Brain pericyte (primary cell): Measurements from ENCODE around the gene MTHFD1.
A peak's percentile ranks its signal among the peaks of the same experiment; 100 is the strongest.

Experiments used
- DNase-seq: peaks from one replicate; pipeline ENCODE4 v3.0.0-alpha.2; 2012; ENCODE audit warnings: low read depth, low spot score

The MTHFD1 gene

GRCh38 chr14:64407329-64407728 lies 19.2 kb downstream of the MTHFD1 start:
- DNase-seq = no peak

DNA sequence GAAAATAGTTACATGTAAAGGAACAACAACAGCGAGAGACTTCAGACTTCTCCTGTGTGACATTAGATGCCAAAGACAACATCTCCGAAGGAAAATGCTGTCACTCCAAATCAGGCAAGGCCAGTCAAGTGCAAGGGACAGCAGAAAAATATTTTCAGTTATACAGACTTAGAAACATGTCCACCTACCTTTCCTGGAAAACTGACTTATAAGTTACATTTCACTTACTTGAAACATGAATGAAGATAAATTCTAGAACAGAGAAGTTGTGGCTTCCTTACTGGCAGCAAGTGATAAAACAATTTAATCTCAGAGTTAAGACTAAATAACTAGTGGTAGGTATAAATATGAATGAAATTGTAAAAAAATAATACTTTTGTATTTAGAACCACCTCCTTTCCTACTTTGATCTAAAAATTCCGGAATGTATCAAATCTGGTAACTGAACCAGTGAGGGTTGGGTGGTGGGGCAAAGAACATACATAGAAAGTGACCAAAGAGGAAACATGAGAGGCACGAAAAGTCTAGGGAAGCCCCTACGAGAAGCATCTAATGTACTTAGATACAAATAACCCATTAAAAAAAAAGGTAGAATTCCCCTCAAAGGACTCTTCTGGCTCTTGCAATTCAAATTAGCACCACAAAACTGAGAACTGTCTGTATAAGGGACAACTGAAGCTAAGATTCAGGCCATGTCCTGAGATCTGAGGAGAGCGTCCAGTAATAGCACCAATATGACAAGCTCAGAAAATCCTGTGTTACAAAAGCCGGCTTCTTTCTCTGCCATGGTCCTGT lies 21.2 kb downstream of the MTHFD1 start:
- no peak for DNase-seq

DNA sequence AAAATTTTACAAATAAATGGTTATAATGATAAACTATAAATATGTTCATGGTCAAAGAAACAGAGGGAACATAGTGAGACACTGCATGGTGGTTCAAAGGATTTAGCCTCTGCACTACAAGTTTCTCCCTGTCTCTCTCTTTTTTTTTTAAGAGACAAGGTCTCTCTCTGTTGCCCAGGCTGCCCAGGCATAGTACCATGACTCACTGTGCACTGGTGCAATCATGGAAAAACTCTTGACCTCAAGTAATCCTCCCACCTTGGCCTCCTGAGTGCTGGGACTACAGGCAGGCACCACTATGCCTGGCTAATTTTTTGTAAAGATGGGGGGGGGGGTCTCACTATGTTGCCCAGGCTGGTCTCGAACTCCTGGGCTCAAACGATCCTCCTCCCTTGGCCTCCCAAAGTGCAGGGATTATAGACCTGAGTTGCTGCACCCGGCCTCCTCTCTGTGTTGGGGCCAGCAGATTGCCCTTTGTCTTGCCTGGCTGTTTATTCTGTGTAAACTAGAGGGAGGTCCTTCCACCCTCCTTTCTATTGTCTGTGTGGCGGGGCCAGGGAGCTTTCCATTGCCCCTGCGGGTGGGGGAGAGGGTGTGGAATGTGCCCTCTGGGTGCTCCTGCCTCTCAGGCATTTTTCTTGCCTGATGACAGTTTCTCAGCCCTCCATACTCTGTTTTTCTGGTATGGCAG lies 22.1 kb downstream of the MTHFD1 start:
- DNase-seq = no peak

DNA sequence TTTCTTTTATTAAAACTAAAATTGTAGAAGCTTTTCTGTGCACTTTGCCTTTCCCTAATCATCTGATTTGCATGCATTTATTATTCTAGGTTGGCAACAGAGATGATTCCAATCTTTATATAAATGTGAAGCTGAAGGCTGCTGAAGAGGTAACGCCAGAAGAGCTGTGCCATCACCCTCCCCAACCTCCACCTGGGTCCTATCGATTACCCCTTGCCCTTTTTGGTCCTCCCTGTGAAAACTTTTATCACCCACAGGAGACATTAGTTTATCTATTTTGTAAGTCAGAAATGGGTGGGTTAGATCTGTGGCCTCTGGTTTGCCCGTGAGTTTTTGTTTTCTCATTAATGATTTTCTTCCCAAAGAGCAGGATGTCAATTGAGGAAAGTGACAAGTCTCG lies 22.8 kb downstream of the MTHFD1 start:
- DNase-seq = no peak

DNA sequence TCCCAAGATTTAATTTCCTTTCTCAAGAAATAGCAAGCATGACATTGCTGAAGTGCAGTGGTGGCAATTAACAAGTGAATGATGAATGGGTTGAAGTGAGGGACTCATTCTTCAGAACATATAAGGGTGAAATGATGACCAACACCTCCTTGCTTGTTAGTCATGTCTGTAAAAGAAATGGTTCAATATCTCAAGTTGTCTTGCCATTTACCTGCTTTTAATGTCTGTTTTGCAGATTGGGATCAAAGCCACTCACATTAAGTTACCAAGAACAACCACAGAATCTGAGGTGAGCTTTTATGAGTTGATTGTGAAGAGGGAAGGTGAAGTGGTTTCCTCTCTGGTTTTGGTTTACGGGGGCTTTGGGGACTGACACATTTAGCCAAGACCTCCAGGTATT lies 24.1 kb downstream of the MTHFD1 start:
- DNase-seq = no peak

DNA sequence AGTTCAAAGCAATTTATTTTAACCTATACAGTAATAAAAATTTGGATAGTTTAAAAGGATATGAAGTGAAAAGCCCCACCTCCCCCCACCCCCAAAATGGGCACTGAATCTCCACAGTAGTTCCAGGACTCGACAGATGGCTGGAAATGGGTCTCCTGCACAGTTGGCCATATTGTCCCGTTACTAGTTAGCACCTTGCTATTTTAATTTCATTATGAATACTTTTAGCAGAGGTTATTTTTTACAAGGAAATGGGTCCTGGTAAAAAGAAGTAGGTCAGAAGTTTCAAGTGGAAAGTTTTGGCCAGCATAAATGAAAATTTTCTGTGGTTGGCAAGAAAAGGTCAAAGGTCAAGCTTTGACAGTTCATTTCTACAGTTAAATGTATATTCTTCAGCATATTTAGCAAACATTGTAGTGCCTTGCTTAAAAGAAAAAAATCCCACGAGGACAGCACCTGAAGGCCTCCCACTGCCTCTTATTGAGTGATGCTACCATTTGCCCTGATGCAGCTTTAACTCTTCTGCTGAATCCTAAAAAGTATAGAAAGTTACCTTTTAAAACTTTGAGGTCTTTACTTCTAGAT lies 28.3 kb downstream of the MTHFD1 start:
- no peak for DNase-seq

- DNase-seq = no peak
Measured at GRCh38 chr14:64417055-64417770, 29.1 kb downstream of the MTHFD1 start.

GRCh38 chr14:64417771-64418125 lies 29.6 kb downstream of the MTHFD1 start:
- no peak for DNase-seq

- DNase-seq = no peak
Measured at GRCh38 chr14:64419003-64419402, 30.9 kb downstream of the MTHFD1 start.

- no peak for DNase-seq
Measured at GRCh38 chr14:64421166-64421565, 33.0 kb downstream of the MTHFD1 start.

GRCh38 chr14:64422005-64422404 lies 33.9 kb downstream of the MTHFD1 start:
- no peak for DNase-seq

DNA sequence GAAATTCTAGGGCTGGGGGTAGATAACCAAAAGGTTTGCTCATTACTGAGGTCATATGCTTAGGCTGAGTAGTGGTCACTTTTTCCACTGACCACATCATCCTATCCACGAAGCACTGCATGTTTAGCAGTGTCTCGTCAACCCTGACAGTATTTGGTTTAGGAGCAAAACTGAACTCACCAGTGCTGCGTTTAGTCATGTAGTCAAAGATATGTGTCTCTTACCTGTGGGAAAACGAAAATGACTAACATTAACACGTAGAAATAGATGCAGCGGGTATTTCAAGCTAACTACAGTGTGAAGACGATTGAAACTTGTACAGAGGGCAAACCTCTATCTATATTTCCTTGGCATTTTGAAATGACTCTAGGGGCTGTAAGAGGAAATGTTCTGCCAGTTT lies 34.6 kb downstream of the MTHFD1 start:
- no peak for DNase-seq

- no peak for DNase-seq
Measured at GRCh38 chr14:64423987-64424386, 35.8 kb downstream of the MTHFD1 start.

- DNase-seq = no peak
Measured at GRCh38 chr14:64434528-64434927, 46.4 kb downstream of the MTHFD1 start.

DNA sequence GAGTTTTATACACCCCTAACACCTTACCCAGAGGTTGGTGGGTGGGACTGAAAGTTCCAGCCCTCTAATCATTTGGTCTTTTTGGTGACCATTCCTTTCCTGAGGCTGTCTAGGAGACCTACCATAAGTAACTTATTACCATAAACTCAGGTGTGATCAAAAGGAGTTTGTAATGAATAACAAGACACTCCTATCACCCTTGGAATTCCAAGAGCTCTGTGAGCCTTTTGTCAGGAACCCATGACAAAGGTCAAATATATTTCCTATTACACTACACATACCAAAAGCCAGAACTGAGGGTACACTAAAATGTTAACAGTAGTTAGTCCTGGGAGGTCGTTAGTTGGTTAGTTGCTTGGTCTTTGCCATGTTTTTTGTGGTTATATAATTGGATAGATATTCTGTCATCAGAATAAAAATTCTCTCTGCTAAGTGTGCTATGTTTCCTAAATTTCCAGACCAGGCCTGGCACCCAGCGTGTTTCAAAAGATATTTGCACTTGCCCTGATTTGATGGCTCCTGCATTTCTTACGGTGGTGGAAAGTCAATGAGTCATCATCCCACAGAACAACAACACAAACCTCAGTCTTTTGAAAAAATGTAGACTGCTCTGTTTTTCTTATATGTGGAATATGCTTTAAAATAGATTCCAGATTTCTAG lies 50.2 kb downstream of the MTHFD1 start:
- peak; percentile 51 for DNase-seq

GRCh38 chr14:64439141-64439540 lies 51.0 kb downstream of the MTHFD1 start:
- DNase-seq = no peak

DNA sequence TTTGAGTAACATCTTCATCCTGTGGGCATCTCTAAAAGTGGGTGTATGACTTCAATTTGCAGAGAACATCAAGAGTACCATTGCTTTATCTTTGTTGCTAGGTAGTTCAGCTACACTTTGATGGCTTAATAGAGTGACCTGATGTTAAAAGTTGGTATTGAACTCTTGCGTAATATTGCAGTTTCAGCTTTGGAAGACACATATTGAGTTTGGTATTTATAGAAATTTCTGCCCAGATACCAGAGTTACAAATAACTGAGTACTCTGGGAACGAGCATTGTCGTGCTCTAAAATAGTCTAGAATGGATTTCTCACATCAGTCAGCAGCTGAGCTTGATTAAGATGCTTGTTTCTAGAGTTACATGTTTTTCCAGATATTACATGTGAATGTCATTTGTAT lies 52.3 kb downstream of the MTHFD1 start:
- DNase-seq = no peak

DNA sequence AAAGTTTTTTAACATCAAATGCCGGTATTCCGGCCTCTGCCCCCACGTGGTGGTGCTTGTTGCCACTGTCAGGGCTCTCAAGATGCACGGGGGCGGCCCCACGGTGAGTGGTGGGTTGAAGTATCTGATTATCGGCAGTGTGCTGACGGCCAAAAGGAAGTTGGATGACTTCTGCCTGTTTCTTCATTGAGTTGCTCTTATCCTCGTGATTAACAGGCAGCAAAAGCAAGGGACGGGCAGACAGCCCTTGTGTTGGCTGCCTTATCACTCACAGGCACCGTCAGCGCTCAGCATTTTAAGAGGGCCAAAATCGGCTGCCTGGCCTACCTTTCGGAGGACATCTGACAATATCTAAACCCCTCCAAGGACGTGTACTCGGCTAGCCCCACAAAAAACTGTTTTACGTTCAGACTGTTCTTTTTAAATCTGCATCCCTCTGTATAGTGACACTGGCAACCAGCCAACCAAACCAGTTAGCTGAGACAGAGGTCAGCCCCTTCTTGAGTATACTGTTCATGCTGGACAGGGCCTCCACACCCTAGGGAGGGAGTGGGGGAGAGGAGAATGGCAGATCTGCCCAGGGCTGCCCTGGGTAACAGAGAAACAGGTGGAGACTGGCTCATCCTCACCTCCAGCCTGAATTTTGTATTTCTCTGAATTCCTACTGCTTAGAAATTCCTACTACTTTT lies 54.3 kb downstream of the MTHFD1 start:
- no peak for DNase-seq

DNA sequence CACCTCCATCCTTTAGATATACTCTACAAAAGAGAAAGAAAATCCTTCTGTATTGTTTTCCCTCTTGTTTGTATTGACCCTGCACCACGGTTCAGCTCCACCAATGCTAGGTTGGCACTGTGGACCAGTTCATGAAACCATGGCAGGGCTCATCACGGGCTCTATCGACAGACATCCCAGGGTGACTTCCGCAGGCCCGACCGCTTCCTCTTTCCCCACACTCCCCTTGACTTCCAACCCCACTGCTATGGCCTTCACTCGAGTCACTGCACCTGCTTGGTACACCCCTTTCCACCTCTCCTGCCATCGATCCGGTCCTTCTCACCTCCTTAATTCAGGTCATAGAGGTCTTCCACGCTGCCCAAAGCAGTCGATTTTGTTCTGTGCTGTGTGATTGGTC lies 56.0 kb downstream of the MTHFD1 start:
- no peak for DNase-seq

DNA sequence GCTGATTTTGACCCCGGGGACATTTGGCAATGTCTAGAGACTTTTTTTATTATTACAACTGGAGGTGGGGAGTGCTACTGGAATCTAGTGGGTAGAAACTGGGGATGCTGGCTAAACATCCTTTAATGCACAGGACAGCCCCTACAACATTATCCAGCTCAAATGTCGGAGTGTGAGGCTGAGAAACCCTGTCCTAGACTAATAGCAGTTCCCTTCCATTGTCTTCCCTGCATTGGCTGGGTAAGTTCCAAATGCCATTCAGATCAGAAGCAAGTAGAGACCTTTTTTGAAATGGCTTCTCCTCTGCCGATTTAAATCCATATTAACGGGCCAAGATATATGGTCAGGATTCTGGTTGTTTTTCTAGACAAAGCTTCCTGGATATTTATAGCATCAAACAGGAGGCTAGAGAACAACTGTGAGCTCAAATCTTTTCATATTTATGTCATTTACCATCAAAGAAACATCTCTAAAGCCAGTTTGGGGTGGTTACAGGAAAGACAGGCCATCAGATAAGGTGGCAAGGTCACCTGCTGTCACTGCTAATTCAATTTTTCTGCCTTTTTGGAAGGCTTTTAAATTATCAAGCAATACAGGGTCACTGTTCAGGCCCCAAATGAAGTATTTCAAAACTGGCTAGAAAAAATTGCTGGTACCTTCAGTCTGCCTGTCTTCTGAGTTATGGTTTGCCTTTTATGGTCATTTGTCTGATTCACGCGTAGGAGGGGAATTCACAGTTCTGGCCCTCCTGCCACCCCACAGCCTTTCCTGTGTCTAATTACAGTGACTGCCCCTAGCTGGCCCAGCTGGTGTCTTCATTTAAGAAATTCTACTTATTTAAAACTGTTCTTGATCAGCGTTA lies 57.1 kb downstream of the MTHFD1 start:
- DNase-seq = no peak
